Breast epithelium (tissue), 3 donors: Measurements from ENCODE around the gene CHMP4B.

Source experiments
- CTCF ChIP-seq, 3 donors: fragments of 450-650 bp; IDR thresholded peaks; one replicate each; pipeline ENCODE4 v1.5.1; 2016 to 2017; ENCODE audit warnings: antibody characterized with exemption in 3 of 3, mild to moderate bottlenecking in 3 of 3, moderate library complexity in 3 of 3
- POLR2AphosphoS5 ChIP-seq, 3 donors: sonication (generic); formaldehyde crosslinking; IDR thresholded peaks; one replicate each; pipeline ENCODE4 v1.6.1; 2017; ENCODE audit warnings: antibody characterized with exemption in 3 of 3

- TF ChIP-seq POLR2AphosphoS5 (IDR thresholded peaks at IDR 0.05) (no peak), CTCF (IDR thresholded peaks at IDR 0.05) (no peak)
These were observed 88.0 kb downstream of the CHMP4B start for GRCh38 chr20:33899106-33899505.
